Measurements from ENCODE around the gene CHRNA4. TPM values are rescaled to one million over a fixed set of nuclear protein-coding genes. Genes with fewer than 3 reads are reported as not detected.

CHRNA4 gene
- total and polyA plus RNA-seq, 9 of the 15 experiments (the other 6 are each of a cell fraction or from before 2014, with no cell fraction given): not detected

DNA sequence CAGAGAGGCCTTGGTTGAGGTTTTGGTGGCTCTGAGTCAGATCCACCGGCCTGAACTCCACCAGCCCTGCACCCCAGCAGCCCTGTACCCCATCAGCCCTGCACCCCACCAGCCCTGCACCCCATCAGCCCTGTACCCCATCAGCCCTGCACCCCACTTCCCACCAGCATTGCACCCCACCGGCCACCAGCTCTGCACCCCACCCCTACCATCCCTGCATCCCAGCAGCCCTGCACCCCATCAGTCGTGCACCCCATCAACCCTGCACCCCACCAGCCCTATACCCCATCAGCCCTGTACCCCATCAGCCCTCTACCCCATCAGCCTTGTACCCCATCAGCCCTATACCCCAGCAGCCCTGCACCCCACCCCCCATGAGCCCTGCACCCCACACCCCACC lies 14.3 kb upstream of the CHRNA4 start:
- intact Hi-C loops (cut with micrococcal nuclease): no loop called here
- Histone ChIP-seq H3K9ac (ENCODE audit: insufficient read depth in 1 of 2, low read depth in 2 of 2, low read length in 2 of 2) (no peak overlapping the region), H3K27ac (ENCODE audit: extremely low read depth, low read depth, low read length) (no peak overlapping the region), H3K9me1 (ENCODE audit: control insufficient read depth, insufficient read depth, low read length) (no peaks in the 10 kb centered on the region), H3K4me2 (ENCODE audit: insufficient read depth, low read length) (no peak overlapping the region), H3K9me3 (replicated peaks; ENCODE audit: control insufficient read depth, insufficient read depth, low read depth, low read length) (no peaks in the 10 kb centered on the region), H3K27me3 (ENCODE audit: control insufficient read depth in 2 of 2, insufficient read depth in 2 of 2, low read length in 2 of 2) (peaks cover 6 to 78% of the 10 kb centered on the region in 2 experiments; a peak in 4 of 5 replicates), H4K20me1 (replicated peaks; ENCODE audit: control insufficient read depth, insufficient read depth, low read length) (peaks cover 11% of the 10 kb centered on the region; the same call in 1 of the 2 replicates), H3K36me3 (ENCODE audit: control insufficient read depth, insufficient read depth, low read length) (no peaks in the 10 kb centered on the region), H3K79me2 (ENCODE audit: control insufficient read depth, insufficient read depth, low read length) (no peaks in the 10 kb centered on the region), H2AFZ (ENCODE audit: low read depth, low read length) (no peak overlapping the region), H3K4me1 (replicated peaks in 1 of 2; ENCODE audit: control insufficient read depth in 2 of 2, insufficient read depth in 2 of 2, low read length in 2 of 2) (peaks cover 0 to 4% of the 10 kb centered on the region in 2 experiments; a peak in 2 of 5 replicates), H3K4me3 (no peak overlapping the region)
- no peak for TF ChIP-seq ZBTB43 (CRISPR knock-in tag; IDR thresholded peaks at IDR 0.05)
- no peak for TF ChIP-seq PHB2 (IDR thresholded peaks at IDR 0.05; ENCODE audit: low read depth)
- TF ChIP-seq TEAD1 (CRISPR knock-in tag; IDR thresholded peaks at IDR 0.05): no peak
- TF ChIP-seq CHD2 (IDR thresholded peaks at IDR 0.05; ENCODE audit: low read depth, low read length): no peak
- TF ChIP-seq MTA2 (IDR thresholded peaks at IDR 0.05; ENCODE audit: low read depth): no peak
- no peak for TF ChIP-seq U2AF2 (optimal IDR thresholded peaks at IDR 0.05; ENCODE audit: low read depth, low read length)
- no peak for TF ChIP-seq HDAC8 (tag; IDR thresholded peaks at IDR 0.05)
- no peak for TF ChIP-seq SNIP1 (IDR thresholded peaks at IDR 0.05; ENCODE audit: low read depth)
- TF ChIP-seq ZNF175 (CRISPR knock-in tag; IDR thresholded peaks at IDR 0.05; ENCODE audit: low read depth): no peak
- no peak for TF ChIP-seq NFIX (CRISPR knock-in tag; IDR thresholded peaks at IDR 0.05; ENCODE audit: low read depth)
- no peak for TF ChIP-seq GABPB2 (CRISPR knock-in tag; conservative IDR thresholded peaks at IDR 0.05)
- TF ChIP-seq RHOXF2B (CRISPR knock-in tag; conservative IDR thresholded peaks at IDR 0.05): no peak
- no peak for TF ChIP-seq TAF7 (tag; IDR thresholded peaks at IDR 0.05)
- TF ChIP-seq ZNF584 (CRISPR knock-in tag; IDR thresholded peaks at IDR 0.05; ENCODE audit: low read depth): no peak
- no peak for TF ChIP-seq RFX5 (IDR thresholded peaks at IDR 0.05; ENCODE audit: low read depth, low read length)
- no peak for TF ChIP-seq NCOA2 (IDR thresholded peaks at IDR 0.05; ENCODE audit: partially characterized antibody in 2 of 2)
- no peak for DNase-seq (ENCODE audit: extremely low read depth in 1 of 4, low spot score in 3 of 4)
- no TSS peak for BruUV-seq (replicated peaks)
- in situ Hi-C loops (cut with MboI): no loop called here
- WGBS (ENCODE audit: insufficient coverage, low coverage, missing lambda C conversion rate): no CpG with 5 or more reads among the region's 3 CpGs
- ChIA-PET CTCF (ENCODE audit: low intra/inter-chr PET ratio) (no interaction called here), POLR2A (no interaction called here)
- ATAC-seq: no peak
- FAIRE-seq: no peak

Measured in K562 (cell line).